IMR-90 (cell line): ENCODE data around the gene BCL2L11. TPM values are rescaled to one million over a fixed set of nuclear protein-coding genes. Genes with fewer than 3 reads are reported as not detected.

Experiments
- ATAC-seq: fragments of 200-7000 bp; cut with Tn5 transposase; 2 replicates; pipeline ENCODE4 v1.9.1; 2020; ENCODE audit warnings: low read depth, mild to moderate bottlenecking, moderate library complexity
- BruUV-seq: library from RNA; stranded (reverse); fragments of 400-500 nt; replicated peaks from 2 replicates; lab custom pipeline; 2021; lab: Mats Ljungman, UMichigan
- CTCF ChIA-PET: fragments of 300-600 bp; formaldehyde crosslinking; extraction: SDS; loops from one replicate; lab custom pipeline; 2021; ENCODE audit warnings: antibody characterized with exemption; lab: Yijun Ruan, JAX
- POLR2A ChIA-PET: fragments of 300-600 bp; sonication (Branson Sonifier 250); formaldehyde crosslinking; loops from one replicate; lab custom pipeline; 2022; ENCODE audit warnings: antibody characterized with exemption; ENCODE audit not compliant: unreplicated experiment; lab: Charles Lee
- DNase-seq: peaks from one replicate; pipeline ENCODE4 v3.0.0; 2013
- H2AFZ ChIP-seq: replicated peaks from 2 replicates; pipeline ENCODE3; 2013; ENCODE audit warnings: low read length, mild to moderate bottlenecking; ENCODE audit not compliant: poor library complexity
- H2AK5ac ChIP-seq: 2 replicates; pipeline ENCODE4 v1.6.1; 2013; ENCODE audit warnings: low read depth, low read length, inconsistent platforms
- H2AK9ac ChIP-seq: replicated peaks from 2 replicates; pipeline ENCODE3; 2013; ENCODE audit warnings: mild to moderate bottlenecking, low read depth, low read length, moderate library complexity; ENCODE audit not compliant: poor library complexity
- H2BK120ac ChIP-seq: 2 replicates; pipeline ENCODE4 v1.6.1; 2013; ENCODE audit warnings: low read depth, low read length, inconsistent platforms
- H2BK15ac ChIP-seq: 3 replicates; pipeline ENCODE4 v1.6.1; 2013; ENCODE audit warnings: low read depth, low read length, inconsistent platforms
- H2BK20ac ChIP-seq: 2 replicates; pipeline ENCODE4 v1.6.1; 2013; ENCODE audit warnings: low read depth, mild to moderate bottlenecking, inconsistent platforms, low read length, moderate library complexity
- H2BK5ac ChIP-seq: 2 replicates; pipeline ENCODE4 v1.6.1; 2013; ENCODE audit warnings: mild to moderate bottlenecking, low read depth, low read length, inconsistent platforms; ENCODE audit not compliant: poor library complexity, severe bottlenecking
- H3K14ac ChIP-seq: replicated peaks from 2 replicates; pipeline ENCODE4 v1.6.1; 2013; ENCODE audit warnings: low read depth, low read length, inconsistent platforms
- H3K18ac ChIP-seq: 2 replicates; pipeline ENCODE4 v1.6.1; 2013; ENCODE audit warnings: low read depth, low read length, control low read depth
- H3K23ac ChIP-seq: 2 replicates; pipeline ENCODE4 v1.6.1; 2013; ENCODE audit warnings: low read depth, low read length, inconsistent platforms
- H3K27ac ChIP-seq: 2 replicates; pipeline ENCODE4 v1.5.1; 2013; ENCODE audit warnings: mild to moderate bottlenecking, control low read depth, low read length; ENCODE audit not compliant: insufficient read depth
- H3K27me3 ChIP-seq: 2 replicates; pipeline ENCODE4 v1.6.1; 2013; ENCODE audit warnings: low read length; ENCODE audit not compliant: control insufficient read depth, insufficient read depth
- H3K36me3 ChIP-seq: 2 replicates; pipeline ENCODE4 v1.6.1; 2013; ENCODE audit warnings: low read length, mixed read lengths; ENCODE audit not compliant: control insufficient read depth, insufficient read depth
- H3K4ac ChIP-seq: 2 replicates; pipeline ENCODE4 v1.6.1; 2013; ENCODE audit warnings: low read depth, low read length, inconsistent platforms
- H3K4me1 ChIP-seq: 2 replicates; pipeline ENCODE4 v1.6.1; 2013; ENCODE audit warnings: low read length, mixed read lengths; ENCODE audit not compliant: control insufficient read depth, insufficient read depth
- H3K4me2 ChIP-seq: 2 replicates; pipeline ENCODE4 v1.6.1; 2013; ENCODE audit warnings: low read depth, mild to moderate bottlenecking, control low read depth, low read length, moderate library complexity
- H3K4me3 ChIP-seq: 2 replicates; pipeline ENCODE4 v1.5.1; 2013; ENCODE audit warnings: low read depth, mild to moderate bottlenecking, control low read depth, low read length, moderate library complexity; ENCODE audit not compliant: insufficient read depth
- H3K56ac ChIP-seq: 2 replicates; pipeline ENCODE4 v1.6.1; 2013; ENCODE audit warnings: low read length, inconsistent platforms; ENCODE audit not compliant: insufficient read depth; ENCODE audit errors: extremely low read depth
- H3K79me1 ChIP-seq, 2 experiments: 2 replicates each; pipeline ENCODE4 v1.6.1; 2013; ENCODE audit warnings: low read length in 2 of 2, inconsistent platforms in 1 of 2, low read depth in 1 of 2
- H3K9ac ChIP-seq: 2 replicates; pipeline ENCODE4 v1.6.1; 2013; ENCODE audit warnings: low read depth, low read length, control low read depth
- H3K9me1 ChIP-seq: 2 replicates; pipeline ENCODE4 v1.6.1; 2013; ENCODE audit warnings: low read length, inconsistent platforms; ENCODE audit not compliant: insufficient read depth
- H3K9me3 ChIP-seq: 2 replicates; pipeline ENCODE4 v1.6.1; 2013; ENCODE audit warnings: low read length; ENCODE audit not compliant: control insufficient read depth, insufficient read depth
- H4K20me1 ChIP-seq: 2 replicates; pipeline ENCODE4 v1.6.1; 2013; ENCODE audit warnings: low read length, inconsistent platforms; ENCODE audit not compliant: insufficient read depth
- H4K5ac ChIP-seq: 2 replicates; pipeline ENCODE4 v1.6.1; 2013; ENCODE audit warnings: mild to moderate bottlenecking, low read depth, low read length, control low read depth
- H4K8ac ChIP-seq, 2 experiments: 2 replicates each; pipeline ENCODE4 v1.6.1; 2013; ENCODE audit warnings: low read depth in 2 of 2, low read length in 2 of 2, control low read depth in 1 of 2, inconsistent platforms in 1 of 2
- H4K91ac ChIP-seq: 2 replicates; pipeline ENCODE4 v1.6.1; 2013; ENCODE audit warnings: low read depth, low read length, inconsistent platforms; ENCODE audit not compliant: insufficient read depth
- ELK1 ChIP-seq: fragments of 150-350 bp; IDR thresholded peaks from 2 replicates; pipeline ENCODE4 v1.6.1; 2016; ENCODE audit warnings: low read depth, mild to moderate bottlenecking, low read length, moderate library complexity, borderline replicate concordance
- FOS ChIP-seq: fragments of 150-350 bp; IDR thresholded peaks from 2 replicates; pipeline ENCODE4 v1.6.1; 2016; ENCODE audit warnings: low read depth, low read length
- RAD21 ChIP-seq: IDR thresholded peaks from 2 replicates; pipeline ENCODE4 v1.6.1; 2012; ENCODE audit warnings: low read length, improper control_type of control experiment
- SMC3 ChIP-seq: fragments of 150-350 bp; IDR thresholded peaks from 2 replicates; pipeline ENCODE4 v1.6.1; 2016; ENCODE audit warnings: low read depth, mild to moderate bottlenecking, antibody characterized with exemption, low read length, moderate library complexity
- USF2 ChIP-seq: fragments of 150-350 bp; IDR thresholded peaks from 2 replicates; pipeline ENCODE4 v1.6.1; 2017; ENCODE audit warnings: mild to moderate bottlenecking, antibody characterized with exemption, low read length, low read depth
- WGBS, 2 experiments: methylation state at CpG; one replicate each; pipeline versions ENCODE4 v1.1.5 to v1.1.7; 2013; ENCODE audit warnings: missing lambda C conversion rate in 2 of 2; ENCODE audit not compliant: insufficient read length in 1 of 2; ENCODE audit errors: extremely low coverage in 2 of 2; 5-methylcytosine and 5-hydroxymethylcytosine counted together
- dilution Hi-C: fragments of 300-500 bp; cut with HindIII; formaldehyde crosslinking; loops from one replicate; pipeline ENCODE4 v1.14.3; 2018; ENCODE audit warnings: low sequenced_read_pairs; ENCODE audit not compliant: unreplicated experiment
- in situ Hi-C: fragments of 300-500 bp; cut with MboI; formaldehyde crosslinking; loops from 3 replicates; pipeline ENCODE4 v1.14.3; 2019; ENCODE audit warnings: low sequenced_read_pairs, inconsistent platforms, mixed read lengths
- intact Hi-C: fragments of 100-400 bp; cut with micrococcal nuclease; formaldehyde crosslinking; loops from 2 replicates; pipeline ENCODE4 v1.10.0; 2022
- polyA plus RNA-seq, 3 experiments: library from polyadenylated mRNA; depleted of rRNA; stranded (reverse); fragments of >200 nt; gene quantifications; 2 replicates each; pipeline ENCODE4 v1.2.3, GENCODE V29; 2012; ENCODE audit warnings: low replicate concordance in 1 of 3
- total RNA-seq: library from RNA; depleted of rRNA; stranded (reverse); fragments of >200 nt; gene quantifications from 2 replicates; pipeline ENCODE4 v1.2.3, GENCODE V29; 2012

Gene BCL2L11
- total and polyA plus RNA-seq, 2 of the 4 experiments (the other 2 are of a cell fraction): 1.1 to 1.7 TPM

GRCh38 chr2:111216811-111217652 is 96.3 kb downstream of the BCL2L11 start:
- H3K18ac ChIP-seq: no peak overlapping the region
- no peaks in the 10 kb centered on the region for H3K27me3 ChIP-seq
- no TSS peak for BruUV-seq
- H2AFZ ChIP-seq: no peak overlapping the region
- no peak overlapping the region for H3K9ac ChIP-seq
- ATAC-seq: no peak
- no peak overlapping the region for H3K14ac ChIP-seq
- no peak overlapping the region for H3K23ac ChIP-seq
- H2BK20ac ChIP-seq: no peak overlapping the region
- dilution Hi-C loops (no loop called here), intact Hi-C loops (no loop called here), in situ Hi-C loops (no loop called here)
- ChIA-PET POLR2A (no interaction called here), CTCF (no interaction called here)
- peaks cover 5% of the 10 kb centered on the region; the same call in 1 of the 2 replicates for H3K36me3 ChIP-seq
- H3K9me1 ChIP-seq: peaks cover 7% of the 10 kb centered on the region; the same call in 1 of the 2 replicates
- H3K9me3 ChIP-seq: peaks cover 10% of the 10 kb centered on the region
- H3K79me1 ChIP-seq: peaks cover 7 to 9% of the 10 kb centered on the region in 2 experiments; a peak in 3 of 4 replicates
- TF ChIP-seq RAD21 (no peak), USF2 (no peak), SMC3 (no peak), ELK1 (no peak), FOS (no peak)
- no peak overlapping the region for H3K4me2 ChIP-seq
- H4K8ac ChIP-seq: no peak overlapping the region
- peaks cover 4% of the 10 kb centered on the region; the same call in 1 of the 2 replicates for H4K20me1 ChIP-seq
- 100% methylated on average over 5 of the region's 6 CpGs; no CpG with 5 or more reads in 1 of the 2 experiments for WGBS, 2 experiments
- no peak overlapping the region for H2AK9ac ChIP-seq
- H2BK120ac ChIP-seq: no peak overlapping the region
- H2AK5ac ChIP-seq: no peak overlapping the region
- H2BK15ac ChIP-seq: no peak overlapping the region
- H3K4me1 ChIP-seq: no peaks in the 10 kb centered on the region
- H4K91ac ChIP-seq: no peak overlapping the region
- no peak for DNase-seq
- no peak overlapping the region for H2BK5ac ChIP-seq
- H3K27ac ChIP-seq: no peak overlapping the region
- H3K56ac ChIP-seq: no peak overlapping the region
- no peak overlapping the region for H3K4me3 ChIP-seq
- H3K4ac ChIP-seq: no peak overlapping the region
- no peak overlapping the region for H4K5ac ChIP-seq
